Cardiac fibroblast (primary cell): Measurements from ENCODE around the gene LRIG1.

Experiments
- DNase-seq, 2 donors: peaks; one replicate each; pipeline versions ENCODE4 v3.0.0 to v3.0.0-alpha.2; 2010; ENCODE audit warnings: low read depth in 2 of 2
- H3K4me3 ChIP-seq, 2 donors: replicated peaks in 1 of 2; 1 replicate in 1 of 2; 2 replicates in 1 of 2; pipeline ENCODE4 v1.5.1; 2011; ENCODE audit warnings: low read depth in 2 of 2, low read length in 2 of 2, mild to moderate bottlenecking in 2 of 2, moderate library complexity in 1 of 2
- TF ChIP-seq, protein P1 (sequence below): IDR thresholded peaks from one replicate; pipeline ENCODE4 v1.5.1; 2011; ENCODE audit warnings: low read depth, mild to moderate bottlenecking, low read length, inconsistent platforms

The LRIG1 gene

DNA sequence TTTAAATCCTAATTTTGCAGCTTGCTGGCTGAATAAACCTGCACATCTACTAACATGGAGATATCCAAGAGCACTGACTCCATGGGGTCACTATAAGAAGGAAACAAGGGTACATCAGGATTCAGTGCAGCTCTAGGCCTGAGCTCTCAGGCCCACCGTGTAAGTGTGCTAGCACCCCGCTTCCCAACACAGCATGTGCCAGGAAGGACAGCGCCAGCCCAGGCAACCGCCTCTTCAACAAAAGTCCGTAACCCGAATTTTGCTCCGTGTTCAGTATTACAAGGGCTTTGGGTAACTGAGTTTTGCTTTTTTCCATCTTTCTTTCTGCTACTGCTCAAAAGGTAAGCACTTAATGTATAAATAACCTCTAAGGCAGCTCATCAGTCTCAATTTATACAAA lies 89.8 kb downstream of the LRIG1 start:
- TF ChIP-seq, protein P1, sequence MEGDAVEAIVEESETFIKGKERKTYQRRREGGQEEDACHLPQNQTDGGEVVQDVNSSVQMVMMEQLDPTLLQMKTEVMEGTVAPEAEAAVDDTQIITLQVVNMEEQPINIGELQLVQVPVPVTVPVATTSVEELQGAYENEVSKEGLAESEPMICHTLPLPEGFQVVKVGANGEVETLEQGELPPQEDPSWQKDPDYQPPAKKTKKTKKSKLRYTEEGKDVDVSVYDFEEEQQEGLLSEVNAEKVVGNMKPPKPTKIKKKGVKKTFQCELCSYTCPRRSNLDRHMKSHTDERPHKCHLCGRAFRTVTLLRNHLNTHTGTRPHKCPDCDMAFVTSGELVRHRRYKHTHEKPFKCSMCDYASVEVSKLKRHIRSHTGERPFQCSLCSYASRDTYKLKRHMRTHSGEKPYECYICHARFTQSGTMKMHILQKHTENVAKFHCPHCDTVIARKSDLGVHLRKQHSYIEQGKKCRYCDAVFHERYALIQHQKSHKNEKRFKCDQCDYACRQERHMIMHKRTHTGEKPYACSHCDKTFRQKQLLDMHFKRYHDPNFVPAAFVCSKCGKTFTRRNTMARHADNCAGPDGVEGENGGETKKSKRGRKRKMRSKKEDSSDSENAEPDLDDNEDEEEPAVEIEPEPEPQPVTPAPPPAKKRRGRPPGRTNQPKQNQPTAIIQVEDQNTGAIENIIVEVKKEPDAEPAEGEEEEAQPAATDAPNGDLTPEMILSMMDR = no peak
- no peak for DNase-seq
- H3K4me3 ChIP-seq = no peak overlapping the region

DNA sequence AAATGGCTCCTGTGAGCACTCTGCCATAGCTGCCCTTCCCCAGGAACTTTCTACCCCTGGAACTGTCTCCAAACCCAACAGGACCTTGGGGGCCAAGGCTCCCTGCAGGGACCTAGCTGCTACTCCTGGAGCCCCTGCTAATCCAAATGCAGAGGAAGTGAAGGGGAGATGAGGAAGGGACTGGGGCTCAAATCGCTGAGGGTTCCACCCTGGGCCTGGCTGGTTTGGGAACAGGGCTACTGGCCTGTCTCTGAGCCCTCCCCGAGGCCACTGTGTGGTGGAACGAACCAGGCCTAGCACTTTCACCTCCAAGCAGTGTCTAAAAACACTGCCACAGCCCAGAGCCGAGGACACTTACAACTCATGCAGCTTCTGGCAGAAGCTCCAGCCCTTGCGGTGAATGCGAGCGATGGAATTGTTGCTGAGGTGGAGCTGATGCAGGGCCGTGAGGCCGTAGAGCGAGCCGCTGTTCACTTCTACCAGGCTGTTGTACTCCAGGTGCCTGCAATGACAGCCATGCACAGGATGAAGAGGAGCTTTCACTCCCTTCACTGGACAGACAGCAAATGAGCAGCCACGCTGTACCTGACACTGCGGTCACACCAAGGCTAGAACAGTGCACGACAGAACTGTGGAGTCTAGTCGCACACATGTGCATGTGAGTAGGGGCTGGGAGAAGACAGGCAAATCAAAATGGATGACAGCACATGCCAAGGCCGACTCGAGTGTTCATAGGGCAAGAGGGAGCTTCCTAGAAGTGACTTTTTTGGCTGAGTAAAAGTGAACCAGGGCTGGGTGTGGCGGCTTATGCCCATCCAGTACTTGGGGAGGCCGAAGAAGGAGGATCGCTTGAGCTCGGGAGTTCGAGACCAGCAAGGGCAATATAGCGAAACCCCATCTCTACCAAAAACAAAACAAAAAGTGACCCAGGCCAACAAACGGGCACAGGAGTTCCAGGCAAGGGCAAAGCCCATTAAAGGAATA lies 90.8 kb downstream of the LRIG1 start:
- TF ChIP-seq, protein P1 = no peak
- DNase-seq = no peak
- no peak overlapping the region for H3K4me3 ChIP-seq

DNA sequence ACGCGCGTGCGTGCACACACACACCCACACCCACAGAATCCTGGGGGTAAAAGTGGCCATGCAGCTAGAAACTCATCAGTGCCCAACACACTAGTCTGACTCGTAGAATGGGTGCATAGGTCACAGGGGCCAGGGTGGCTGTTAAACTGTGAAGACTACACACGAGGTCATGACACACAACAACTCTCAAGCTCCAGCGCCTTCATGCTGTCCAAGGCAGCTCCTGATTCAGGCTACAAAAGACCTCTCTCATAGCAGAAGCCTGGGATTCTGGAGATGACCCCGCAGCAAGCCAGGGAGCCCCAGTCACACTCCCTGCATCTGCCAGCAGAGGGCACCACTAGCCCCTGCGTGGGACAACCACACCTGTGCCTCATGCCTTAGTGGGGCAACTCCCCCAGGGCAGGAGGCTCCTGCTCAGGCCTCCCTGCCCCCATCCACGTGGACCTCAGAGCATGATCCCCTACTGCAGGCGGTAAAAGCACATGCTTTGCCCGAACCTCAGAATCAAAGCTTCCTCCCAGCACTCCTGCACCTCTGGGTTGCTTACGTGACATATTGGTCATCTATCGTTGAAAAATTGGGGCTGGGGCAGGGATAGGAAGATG lies 93.1 kb downstream of the LRIG1 start:
- DNase-seq = peak; percentile 63 to 64
- H3K4me3 ChIP-seq = no peak overlapping the region
- TF ChIP-seq, protein P1 = peak; percentile 94

DNA sequence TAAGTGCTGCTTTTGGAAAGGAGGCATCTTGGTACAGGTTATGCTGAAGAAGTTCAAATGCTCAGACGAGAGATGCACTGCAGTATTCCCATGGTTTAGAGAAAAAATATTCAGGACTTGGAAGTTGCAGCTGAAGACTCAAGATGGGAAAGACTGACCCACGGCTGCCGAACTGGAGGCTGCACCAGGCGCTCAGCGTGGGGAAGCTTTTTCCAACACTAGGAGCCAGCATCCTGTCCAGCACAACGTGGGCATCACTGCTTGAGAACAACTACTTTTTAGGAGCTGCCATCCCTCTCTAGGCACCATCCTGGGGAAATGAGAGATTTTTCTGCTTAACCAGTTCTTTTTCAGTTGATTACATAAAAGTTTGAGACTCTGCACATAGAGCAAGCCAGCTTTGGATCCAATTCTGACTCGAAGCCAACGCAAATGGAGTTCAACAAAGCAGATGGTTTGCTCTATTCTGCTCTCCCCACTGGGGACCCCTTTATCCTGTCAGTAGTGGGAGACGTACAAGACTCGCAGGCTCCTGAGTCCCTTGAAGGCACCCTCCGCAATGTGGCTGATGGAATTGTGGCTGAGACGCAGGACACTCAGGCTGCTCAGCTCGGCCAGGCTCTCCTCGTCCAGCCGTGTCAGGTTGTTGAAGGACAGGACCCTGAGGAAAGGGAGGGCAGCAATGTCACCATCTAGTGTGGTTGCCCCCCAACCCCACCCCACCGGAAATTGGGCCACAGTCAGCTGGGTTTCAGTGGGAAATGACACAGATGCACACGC lies 93.8 kb downstream of the LRIG1 start:
- no peak for DNase-seq
- H3K4me3 ChIP-seq = no peak overlapping the region
- TF ChIP-seq, protein P1 = no peak

DNA sequence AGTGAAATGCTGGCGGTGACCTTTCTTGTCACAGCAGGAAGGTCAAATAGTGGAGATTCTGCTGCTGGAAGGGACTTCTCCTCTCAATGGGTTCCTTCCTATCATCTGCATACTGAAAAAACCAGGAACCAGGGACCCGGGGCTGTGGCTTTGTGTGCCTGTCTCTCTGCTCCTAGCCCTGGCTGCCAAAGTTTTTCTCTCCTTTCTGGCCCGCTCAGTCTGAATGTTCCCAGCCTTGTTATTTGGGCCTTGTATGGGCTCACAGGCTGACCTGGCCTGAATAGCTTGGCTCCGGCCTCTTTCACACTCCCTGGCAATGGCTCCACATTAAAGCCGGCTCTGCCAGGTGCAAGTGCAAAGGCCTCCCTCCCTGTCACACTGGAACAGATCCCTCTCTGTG lies 94.7 kb downstream of the LRIG1 start:
- TF ChIP-seq, protein P1 = no peak
- no peak for DNase-seq
- H3K4me3 ChIP-seq = no peak overlapping the region

DNA sequence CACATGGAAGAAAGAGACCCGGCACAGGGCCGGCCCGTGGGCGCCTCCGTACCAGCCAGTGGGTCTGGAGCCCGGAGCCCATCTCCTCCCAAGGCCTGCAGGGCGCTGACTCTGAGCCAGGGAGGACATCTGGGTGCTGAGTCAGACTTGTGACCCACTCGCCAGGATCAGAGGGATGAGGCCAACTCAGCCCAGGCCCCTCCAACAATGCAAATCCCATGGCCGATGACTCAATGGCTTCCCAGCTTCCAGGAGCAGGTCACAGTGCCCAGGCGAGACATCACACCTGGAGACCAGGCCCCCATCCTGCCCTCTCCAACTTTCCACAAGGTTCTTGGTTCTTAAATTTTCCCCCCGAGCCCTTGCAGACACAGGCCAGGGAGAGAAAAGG lies 95.1 kb downstream of the LRIG1 start:
- H3K4me3 ChIP-seq = no peak overlapping the region
- TF ChIP-seq, protein P1 = no peak
- DNase-seq = peak; percentile 40 to 82
